Germinal center (tissue), 1 donor: ENCODE data around the gene MTMR3.
"Not testable (repeated sequence)": the region's sequence is repeated elsewhere in the genome, so short reads cannot be mapped to it uniquely, and the experiment has no call there.

Experiments
- DNase-seq: peaks from one replicate; pipeline ENCODE4 v3.0.0; 2012; ENCODE audit warnings: mixed read lengths, low spot score

The MTMR3 gene

GRCh38 chr22:30056015-30056414, 173.0 kb downstream of the MTMR3 start:
- no peak for DNase-seq

GRCh38 chr22:30057375-30057774, 174.4 kb downstream of the MTMR3 start:
- no peak for DNase-seq

GRCh38 chr22:30059346-30060020, 176.5 kb downstream of the MTMR3 start:
- not testable (repeated sequence) for DNase-seq

GRCh38 chr22:30061094-30061493, 178.1 kb downstream of the MTMR3 start:
- not testable (repeated sequence) for DNase-seq

- DNase-seq, result no peak
Measured at GRCh38 chr22:30062259-30062658, 179.3 kb downstream of the MTMR3 start.

- no peak for DNase-seq
Measured at GRCh38 chr22:30062950-30063349, 180.0 kb downstream of the MTMR3 start.

GRCh38 chr22:30064172-30064571, 181.2 kb downstream of the MTMR3 start:
- no peak for DNase-seq

- DNase-seq, result no peak
Measured at GRCh38 chr22:30073743-30074142, 190.8 kb downstream of the MTMR3 start.

GRCh38 chr22:30074147-30074546, 191.2 kb downstream of the MTMR3 start:
- no peak for DNase-seq

- no peak for DNase-seq
Measured at GRCh38 chr22:30074994-30075393, 192.0 kb downstream of the MTMR3 start.

GRCh38 chr22:30077279-30077880, 194.4 kb downstream of the MTMR3 start:
- no peak for DNase-seq

GRCh38 chr22:30078320-30079311, 195.6 kb downstream of the MTMR3 start:
- peak; percentile 26 for DNase-seq

GRCh38 chr22:30079952-30080533, 197.1 kb downstream of the MTMR3 start, which contains the start of gene HORMAD2:
Gene HORMAD2, plus strand, starts transcription at chr22:30080464. Its CDS starts 13,489 bp downstream, at chr22:30093953.
- peak; percentile 70 for DNase-seq
